ENCODE measurements around the gene LMX1A. TPM values are rescaled to one million over a fixed set of nuclear protein-coding genes. Genes with fewer than 3 reads are reported as not detected.

Gene LMX1A
- total RNA-seq, 1 experiment from 2014 or later = not detected

DNA sequence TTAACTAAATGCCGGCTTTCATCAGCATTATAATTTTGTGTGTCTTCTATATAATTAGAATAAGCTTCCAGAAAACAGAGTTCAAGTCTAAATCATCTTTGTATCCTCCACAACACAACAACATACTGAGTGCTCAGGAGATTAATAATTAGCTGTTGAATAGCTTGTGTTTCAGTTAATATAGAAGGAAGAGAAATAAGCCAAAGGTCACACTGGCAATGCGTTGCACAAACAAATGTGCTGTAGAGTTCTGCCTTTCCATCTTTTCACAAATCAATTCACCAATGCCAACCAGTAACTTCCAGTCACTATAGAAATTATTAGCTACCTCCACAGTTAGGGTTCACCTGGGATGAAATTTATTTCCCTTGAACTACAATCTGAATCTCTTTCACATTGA is 132.0 kb downstream of the LMX1A start:
- DNase-seq (ENCODE audit: low spot score) = no peak

DNA sequence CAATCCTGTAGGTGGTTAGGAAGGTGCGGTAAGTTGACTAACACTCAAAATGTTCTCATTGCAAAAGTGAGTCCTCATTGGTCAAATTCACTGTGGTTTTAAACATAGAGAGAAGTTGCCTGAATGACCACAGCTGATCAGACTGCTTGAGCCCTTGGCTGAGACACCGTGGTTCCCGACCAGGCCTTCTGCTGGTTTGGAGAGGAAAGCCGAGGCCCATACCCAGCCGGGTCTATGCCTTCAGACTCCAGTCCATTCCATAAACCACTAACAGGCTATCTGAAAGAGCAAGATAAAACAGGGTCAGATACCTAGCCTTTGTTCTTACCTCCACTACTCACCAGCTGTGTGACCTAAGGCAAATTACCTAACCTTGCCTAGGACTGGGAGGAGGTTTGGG is 133.9 kb downstream of the LMX1A start:
- DNase-seq (ENCODE audit: low spot score) = no peak

DNA sequence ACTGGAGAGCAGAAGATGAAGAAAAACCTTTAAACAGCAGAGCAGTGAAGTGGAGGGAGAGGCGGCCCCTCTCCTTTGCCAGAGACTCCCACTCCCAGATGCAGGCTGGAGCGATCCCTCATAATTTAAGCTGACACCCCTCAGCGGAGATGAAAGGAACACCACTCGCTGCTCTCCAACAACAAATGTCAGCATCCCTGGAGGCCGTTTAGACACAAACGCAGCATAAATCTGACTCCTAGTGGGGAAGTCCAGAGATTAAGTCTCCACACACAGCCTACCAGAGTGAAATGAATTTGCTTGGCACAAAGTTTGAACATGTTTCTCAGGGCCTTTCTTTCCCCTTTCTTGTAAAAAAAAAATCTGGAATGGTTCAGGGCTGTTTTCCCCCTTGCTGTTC is 137.8 kb downstream of the LMX1A start:
- DNase-seq (ENCODE audit: low spot score) = no peak

DNA sequence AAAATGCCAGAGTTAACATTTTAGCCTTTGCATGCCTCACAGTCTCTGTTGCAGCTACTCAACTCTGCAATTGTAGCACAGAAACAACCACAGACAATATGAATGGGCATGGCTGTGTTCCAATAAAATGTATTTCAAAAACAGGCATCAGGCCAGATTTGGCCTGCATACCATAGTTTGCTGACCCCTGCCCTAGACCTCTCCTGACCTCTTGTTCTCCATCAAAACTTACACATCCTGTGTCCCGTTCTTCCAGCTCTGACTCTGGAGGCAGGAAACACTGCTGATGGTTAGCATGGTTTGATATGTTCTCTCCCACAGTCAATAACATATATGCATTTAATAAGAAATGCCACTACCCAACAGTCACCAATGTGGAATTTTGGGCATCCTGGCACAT is 138.6 kb downstream of the LMX1A start:
- DNase-seq (ENCODE audit: low spot score) = no peak

DNA sequence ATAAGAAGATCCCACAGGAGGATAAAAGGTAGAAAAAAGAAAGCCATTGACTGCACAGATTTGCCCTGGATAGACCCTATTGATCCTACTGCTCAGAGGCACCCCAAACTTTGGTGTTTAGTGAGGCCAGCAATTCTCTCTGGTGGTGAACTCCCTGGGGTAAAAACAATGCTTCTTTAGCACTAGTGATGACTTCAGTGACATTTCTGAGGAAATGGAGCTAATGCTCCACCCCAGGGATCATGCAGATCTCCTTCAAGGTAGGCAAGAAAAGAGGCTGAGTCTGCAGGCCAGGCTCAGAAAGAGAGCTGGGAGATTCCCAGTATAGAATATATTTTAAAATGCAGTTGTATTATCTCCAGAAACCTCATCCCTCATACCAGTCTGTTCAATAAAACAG is 140.3 kb downstream of the LMX1A start:
- DNase-seq (ENCODE audit: low spot score) = no peak

DNA sequence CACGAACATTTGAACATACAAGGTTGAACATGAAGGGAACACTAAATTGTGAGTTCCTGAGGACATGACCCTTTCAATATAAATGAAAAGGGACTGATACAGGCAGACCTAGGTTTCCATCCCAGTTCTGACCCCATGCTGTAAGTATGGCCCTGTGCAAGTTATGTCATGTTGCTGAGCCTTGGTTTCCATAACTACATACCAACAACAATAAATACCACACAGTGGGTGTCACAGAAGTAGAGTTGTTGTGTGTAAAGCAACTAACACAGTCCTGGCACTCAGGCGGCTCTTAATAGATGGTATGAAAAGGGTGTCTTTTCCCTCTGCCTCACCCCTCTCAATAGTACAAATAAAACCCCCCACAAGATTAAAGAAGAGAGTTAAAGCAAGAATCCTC is 140.8 kb downstream of the LMX1A start:
- no peak for DNase-seq (ENCODE audit: low spot score)

DNA sequence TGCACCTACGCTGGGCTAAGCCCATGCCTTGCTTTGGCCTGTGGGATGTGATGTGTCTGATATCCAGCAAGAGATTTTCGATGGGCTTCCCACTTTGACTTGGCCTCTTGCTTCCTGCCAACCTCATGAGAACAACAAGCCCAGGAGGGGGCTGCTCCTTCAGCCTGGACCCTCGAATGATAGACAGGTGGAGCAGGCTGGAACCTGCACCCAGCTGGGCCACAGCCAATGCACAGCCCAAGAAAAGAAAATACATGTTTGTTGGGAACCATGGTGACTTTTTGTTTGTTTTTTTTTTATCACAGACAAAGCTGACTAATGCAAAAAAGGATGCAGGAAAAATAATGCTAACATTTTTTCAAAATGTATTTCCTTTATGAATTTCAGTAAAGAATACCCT is 144.3 kb downstream of the LMX1A start:
- no peak for DNase-seq (ENCODE audit: low spot score)

DNA sequence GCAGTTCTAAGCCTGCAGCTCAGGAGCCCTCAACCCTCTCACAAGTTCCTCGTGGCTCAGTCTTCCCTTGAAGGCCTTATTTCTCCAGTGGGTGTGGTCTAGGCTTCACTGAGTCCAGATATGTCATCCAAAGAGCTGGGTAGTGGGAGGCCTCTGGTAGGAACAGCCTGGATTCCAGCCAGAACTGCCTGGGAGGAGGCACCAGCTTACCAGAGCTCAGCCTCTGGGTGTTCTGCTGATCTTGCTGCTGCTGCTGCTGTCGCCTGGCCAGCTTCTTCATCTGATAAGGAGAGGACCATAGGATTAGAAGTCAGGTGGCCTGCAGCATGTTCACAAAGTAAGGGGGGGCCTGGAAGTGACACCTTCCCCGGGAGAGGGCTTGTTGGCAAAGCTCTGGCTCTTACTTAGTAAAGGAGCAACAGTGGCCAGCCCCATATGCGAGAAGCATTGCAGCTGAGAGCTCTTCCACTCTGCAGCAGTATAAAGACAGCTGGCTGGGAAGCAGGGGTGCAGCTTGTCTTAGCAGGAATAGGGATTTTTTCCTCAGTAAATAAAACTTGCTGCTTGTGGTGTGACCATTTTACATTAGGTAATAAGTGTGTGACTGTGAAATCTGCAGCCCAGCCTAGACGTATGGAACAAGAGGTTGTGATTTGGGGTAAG is 148.5 kb downstream of the LMX1A start:
- DNase-seq (ENCODE audit: low spot score) = no peak

DNA sequence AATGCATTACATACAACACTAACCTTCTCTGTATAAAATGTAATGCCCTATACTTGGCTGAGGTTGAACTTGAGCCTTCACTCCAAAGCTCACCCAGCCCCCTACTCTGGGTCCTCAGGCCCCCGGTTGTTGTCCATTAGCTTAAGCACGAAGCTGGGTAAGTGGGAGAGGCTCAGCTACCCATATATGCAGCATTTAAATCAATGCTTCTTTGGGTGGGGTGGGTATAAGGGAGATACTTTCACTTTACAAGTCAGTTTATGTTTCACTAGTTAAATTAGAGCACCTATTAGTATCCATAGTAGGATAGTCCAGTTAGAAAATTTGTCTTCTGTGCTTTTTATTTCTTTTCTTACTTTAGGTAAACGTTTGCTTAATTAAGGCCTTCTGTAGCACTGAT is 151.4 kb downstream of the LMX1A start:
- no peak for DNase-seq (ENCODE audit: low spot score)

DNA sequence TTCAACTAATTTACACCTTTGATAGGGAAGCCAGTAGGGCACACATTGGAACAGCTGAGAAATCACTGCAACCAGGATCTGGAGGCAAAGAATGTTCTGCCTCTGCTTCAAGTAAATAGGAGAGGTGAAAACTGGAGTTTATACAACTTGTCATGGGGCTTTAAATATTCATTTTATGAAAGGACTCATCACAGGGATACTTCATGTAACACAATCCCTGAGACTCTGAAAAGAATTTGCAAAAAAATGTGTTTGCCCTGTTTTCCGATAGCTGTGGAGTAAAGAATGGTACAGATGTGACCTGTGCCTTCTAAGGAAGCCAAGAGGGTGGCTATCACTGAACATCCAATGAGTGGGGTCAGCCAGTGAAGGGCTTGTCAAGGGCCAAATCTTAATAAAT is 152.0 kb downstream of the LMX1A start:
- no peak for DNase-seq (ENCODE audit: low spot score)

DNA sequence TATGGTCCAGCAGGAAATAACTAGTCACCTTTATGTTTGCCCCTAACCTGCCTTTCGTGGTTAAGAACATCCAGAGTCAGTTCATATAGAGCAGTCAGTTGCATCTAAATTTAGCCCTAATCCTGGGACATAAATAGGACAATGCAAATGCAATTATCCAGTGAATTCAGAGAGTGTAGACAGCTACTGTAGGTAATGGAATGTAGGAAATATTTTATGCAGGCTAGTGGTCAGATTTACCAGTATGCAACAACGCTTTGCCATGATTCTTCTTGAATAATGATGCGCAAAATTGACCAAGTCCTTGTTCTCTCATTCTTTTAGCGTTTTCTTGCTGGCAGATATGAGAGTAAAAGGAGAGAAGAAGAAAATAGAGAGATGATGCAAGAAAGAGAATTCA is 165.4 kb downstream of the LMX1A start:
- DNase-seq (ENCODE audit: low spot score) = no peak

DNA sequence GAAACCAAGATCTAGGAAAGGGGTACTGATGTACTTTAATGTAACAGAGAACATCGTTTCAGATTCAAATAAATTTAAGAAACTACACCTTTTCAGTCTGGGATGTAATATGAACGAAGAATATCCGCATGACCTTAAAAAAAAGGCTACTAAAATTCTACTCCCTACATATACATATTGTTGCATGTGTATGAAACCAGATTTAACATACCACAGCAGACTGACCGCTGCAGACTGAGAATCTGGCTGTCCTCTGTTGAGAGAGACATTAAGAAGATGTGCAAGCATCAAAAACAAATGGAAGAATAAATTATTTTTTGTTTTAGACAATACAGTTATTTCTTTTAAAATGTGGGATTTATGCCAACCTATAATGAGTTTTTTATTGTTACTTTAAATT is 166.6 kb downstream of the LMX1A start:
- no peak for DNase-seq (ENCODE audit: low spot score)

DNA sequence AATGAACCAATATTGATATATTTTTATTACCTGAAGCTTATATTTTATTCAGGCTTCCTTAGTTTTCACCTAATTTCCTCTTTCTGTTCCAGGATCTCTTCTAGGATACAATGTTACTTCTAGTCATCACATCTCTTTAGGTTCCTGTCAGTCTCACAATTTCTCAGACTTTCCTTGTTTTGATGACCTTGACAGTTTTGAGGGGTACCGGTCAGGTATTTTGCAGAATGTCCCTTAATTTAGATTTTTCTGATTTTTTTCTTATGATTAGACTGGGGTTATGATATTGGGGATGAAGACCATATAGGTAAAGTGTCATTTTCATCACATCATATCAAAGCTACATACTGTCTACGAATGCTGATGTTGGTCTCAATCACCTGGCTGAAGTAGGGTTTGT is 167.5 kb downstream of the LMX1A start:
- DNase-seq (ENCODE audit: low spot score) = no peak

DNA sequence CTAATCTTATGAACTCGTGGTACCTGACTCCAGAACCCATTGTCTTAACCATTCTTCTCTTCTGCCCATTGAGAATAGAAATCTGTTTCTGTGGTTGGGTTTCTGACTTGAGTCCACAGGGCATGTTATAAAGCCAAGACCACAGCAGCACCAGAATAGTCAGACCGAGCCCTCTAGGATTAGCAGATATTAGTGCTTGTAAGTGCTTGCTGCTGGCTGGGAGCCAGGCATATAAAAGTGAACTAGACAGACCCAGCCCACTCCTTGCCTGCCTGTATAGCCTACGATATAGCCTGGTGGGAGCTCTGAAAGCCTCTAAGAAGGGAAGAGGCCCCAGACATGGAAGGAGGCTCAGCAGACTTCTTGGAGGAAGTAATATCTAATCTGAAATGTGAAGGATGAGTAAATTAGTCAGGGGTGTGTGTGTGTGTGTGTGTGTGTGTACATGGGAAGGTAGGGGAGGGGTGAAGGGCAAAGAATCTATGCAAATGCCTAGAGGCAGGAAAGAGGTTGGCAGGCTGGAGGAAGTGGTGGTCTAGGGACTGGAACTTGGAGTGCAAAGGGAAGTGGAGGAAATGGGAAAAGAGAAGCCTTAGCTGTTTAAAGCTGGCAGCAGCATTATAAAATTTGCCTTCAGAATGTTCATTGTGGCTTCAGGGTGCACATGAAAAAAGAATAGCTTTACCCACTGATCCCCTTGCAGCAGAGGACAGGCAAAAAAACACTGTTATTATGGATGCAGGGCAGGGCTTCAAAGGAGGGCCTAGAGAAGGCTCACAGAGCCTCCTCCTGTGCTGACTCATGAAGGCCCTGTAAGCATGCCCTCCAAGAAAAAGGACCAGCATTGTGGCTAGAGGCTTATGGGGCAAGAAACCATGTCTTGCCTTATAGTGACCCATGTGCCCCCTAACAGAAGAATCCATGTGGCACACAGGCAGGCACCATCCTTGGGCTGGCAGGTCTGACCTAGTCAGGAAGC is 169.2 kb downstream of the LMX1A start:
- DNase-seq (ENCODE audit: low spot score) = no peak

DNA sequence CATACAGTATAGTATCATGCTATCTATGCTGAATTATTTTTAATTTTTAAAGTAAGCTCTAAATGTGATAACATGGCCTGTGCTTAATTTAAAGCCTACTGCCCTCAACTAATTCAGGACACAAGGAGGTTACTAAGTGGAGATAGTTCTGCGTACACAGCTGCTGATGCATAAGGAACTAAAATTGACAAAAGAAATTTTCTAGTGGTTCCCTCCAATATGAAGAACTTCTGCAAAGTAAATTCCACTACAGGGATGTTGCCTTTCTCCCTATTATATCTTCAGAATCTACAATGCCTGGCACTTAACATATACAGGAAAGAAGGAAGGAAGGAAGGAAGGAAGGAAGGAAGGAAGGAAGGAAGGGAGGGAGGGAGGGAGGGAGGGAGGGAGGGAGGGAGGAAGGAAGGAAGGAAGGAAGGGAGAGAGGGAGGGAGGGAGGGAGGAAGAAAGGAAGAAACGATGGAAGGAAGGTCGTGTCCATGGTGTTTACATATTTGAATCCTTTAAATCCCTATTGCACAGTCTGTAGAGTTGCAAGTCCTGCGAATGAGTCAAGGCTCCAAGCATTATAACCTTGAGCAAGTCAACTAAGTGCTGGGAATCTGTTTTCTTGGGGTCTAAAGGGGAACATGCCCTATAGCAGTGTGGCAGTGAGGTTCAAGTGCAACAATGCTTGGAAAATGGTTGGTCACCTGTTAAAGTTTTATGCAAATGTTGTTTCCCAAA is 171.2 kb downstream of the LMX1A start:
- DNase-seq (ENCODE audit: low spot score) = no peak

DNA sequence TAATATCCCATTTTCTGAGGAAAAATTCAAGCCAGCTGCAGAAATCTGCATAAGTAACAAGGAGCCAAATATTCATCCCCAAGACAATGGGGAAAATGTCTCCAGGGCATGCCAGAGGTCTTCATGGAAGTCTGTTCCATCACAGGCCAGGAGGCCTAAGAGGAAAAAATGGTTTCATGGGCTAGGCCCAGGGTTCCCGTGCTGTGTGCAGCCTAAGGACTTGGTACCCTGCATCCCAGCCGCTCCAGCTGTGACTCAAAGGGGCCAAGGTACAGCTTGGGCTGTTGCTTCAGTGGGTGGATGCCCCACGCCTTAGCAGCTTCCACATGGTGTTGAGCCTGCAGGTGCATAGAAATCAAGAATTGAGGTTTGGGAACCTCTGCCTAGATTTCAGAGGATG is 173.5 kb downstream of the LMX1A start:
- DNase-seq (ENCODE audit: low spot score) = no peak

DNA sequence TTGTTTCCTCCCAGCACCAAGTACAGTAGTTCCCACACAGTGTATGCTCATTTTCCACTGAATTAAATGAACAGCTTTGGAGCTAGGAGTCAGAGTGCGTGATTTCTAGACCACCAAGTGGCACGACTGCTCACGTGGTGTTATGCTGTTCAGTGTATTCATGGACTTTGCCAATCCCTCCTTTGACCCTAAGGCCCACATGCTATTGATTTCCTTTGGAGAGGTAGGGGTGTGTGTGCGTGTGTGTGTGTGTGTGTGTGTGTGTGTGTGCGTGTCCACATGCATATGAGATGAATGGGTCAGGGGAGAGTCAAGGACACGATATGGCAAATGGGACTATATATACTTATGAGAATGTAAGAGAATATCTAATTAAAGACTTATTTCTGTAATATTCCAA is 177.2 kb downstream of the LMX1A start:
- no peak for DNase-seq (ENCODE audit: low spot score)

DNA sequence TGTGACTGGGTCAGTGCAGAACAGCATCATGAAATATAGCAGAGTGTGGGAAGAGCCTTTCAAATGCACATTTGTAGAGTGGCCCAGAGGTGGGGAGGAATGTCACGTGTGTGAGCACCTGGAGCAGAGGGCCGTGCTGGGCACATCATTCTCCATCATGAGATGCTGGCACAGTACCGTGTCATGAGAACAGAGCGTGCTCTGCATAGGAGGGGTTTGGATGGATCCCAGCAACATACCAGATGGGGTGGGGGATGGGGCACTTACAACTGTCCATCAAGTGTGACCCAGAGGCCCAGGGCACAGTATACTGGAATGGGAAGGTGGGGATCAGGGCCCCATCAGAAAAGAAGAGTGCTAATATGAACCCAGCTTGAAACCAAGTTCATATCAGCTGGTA is 182.0 kb downstream of the LMX1A start:
- no peak for DNase-seq (ENCODE audit: low spot score)

DNA sequence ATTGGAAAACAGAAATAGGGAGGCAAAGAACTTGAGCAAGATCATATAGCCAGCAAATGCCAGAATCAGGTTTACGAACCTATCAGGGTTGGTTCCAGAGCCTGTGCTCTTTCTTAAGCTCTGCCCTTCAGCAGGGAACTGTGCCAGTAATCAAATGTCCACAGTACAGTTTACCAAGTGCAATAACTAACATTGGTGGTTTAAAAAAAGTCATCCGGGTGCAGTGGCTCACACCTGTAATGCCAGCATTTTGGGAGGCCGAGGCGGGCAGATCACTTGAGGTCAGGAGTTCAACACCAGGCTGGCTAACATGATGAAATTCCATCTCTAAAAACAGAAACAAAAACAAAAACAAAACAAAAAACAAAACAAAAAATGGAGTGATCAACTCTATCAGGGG is 182.7 kb downstream of the LMX1A start:
- no peak for DNase-seq (ENCODE audit: low spot score)

DNA sequence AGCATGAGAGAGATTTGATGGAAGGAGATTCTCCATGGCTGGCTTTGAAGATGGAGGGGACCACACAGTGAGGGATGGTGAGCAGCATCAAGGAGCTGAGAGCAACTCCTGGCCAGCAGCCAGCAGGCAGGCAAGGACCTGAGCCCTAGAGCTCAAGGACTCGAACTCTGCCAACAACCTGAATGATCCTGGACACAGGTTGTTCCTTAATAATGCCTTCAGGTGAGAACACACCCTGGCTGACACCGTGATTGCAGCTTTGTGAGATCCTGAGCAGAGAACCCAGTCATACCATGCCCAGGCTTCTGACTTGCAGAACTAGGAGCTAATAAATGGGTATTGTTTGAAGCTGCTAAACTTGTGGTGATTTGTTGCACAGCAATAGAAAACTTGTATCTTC is 183.1 kb downstream of the LMX1A start:
- no peak for DNase-seq (ENCODE audit: low spot score)

DNA sequence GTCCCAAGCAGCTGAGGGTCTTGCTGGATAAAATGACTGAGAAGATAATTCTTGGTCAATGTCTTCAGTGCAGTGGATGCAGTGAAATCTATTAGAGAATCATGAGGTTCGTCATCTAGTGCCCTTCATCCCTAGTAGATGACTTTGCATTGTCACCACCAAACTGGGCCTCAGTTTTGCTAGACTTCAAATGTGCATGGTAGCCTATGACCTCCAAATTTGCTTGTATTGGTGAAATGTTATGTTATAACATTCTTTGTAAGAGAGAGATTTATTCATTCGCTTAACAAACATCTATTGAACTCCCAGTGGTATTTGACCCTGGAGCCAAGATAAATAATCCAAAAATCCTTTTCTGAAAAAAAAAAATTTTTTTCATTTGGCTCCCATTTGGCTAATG is 183.8 kb downstream of the LMX1A start:
- DNase-seq (ENCODE audit: low spot score) = no peak

DNA sequence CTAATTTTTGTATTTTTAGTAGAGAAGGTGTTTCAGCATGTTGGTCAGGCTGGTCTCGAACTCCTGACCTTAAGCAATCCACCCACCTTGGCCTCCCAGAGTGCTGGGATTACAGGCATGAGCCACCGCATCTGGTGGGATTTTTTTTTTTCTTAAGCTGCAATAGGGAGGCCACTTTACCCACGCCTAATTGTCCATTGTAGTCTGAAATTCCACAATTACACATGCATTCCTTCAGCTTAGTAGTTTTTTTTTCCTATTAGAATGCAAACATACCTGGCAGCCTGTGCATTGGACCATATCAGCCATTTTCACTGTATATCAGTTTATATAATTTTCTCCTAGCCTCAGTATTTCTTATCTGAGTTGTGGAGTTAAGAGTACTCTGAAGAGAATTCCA is 186.8 kb downstream of the LMX1A start:
- DNase-seq (ENCODE audit: low spot score) = no peak

DNA sequence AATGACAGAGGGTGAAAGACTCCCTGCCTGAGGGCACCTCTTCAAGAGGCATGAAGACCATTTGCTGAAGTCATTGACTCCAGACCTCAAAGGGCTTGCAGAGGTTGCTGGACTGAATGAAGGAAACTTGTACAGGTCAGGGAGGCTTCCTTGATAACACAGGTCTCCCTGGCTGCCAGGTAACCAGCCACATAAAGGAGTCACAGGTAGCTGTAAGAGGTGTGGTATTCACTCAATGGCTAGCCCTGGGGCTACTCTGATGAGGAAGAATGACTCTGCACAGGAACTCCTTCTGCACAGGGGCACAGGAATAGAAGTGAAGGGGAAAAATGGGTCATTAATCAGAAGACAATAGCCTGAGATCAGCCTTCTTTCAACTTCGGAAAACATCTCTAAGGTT is 187.5 kb downstream of the LMX1A start:
- no peak for DNase-seq (ENCODE audit: low spot score)
